Activated naive CD8-positive, alpha-beta T cell treated with anti-CD3 and anti-CD28 coated beads, Interleukin-2, amount 50 U/mL, for 16 hours (primary cell): ENCODE measurements around the gene LHFPL5.

Experiments
- DNase-seq: peaks from one replicate; pipeline ENCODE4 v3.0.0-alpha.2; 2020; ENCODE audit warnings: low read depth, low spot score

Gene LHFPL5

GRCh38 chr6:35856250-35856649 lies 51.1 kb downstream of the LHFPL5 start:
- DNase-seq: no peak

DNA sequence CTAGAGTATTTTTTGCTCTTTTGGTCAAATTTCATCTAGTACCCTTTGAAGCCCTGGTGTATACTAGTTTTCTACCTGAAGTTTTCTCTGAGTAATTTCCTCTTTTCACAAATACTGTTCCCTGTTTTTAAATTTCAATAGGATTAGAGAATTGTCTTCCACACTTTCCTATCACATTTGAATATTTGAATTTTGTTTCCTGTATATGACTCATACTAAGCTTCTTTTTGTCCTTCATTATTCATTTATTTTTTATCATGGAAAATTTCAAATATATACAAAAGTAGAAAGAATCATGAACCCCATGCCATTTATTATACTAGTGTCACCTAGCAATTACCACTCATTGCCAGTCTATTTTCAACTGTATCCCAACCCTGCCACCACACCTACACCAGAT lies 52.7 kb downstream of the LHFPL5 start:
- DNase-seq: no peak

GRCh38 chr6:35859367-35859766 lies 54.2 kb downstream of the LHFPL5 start:
- DNase-seq: no peak
